ENCODE data around the gene DYNC2H1.

DYNC2H1 gene

GRCh38 chr11:103480421-103480820, 371.2 kb downstream of the DYNC2H1 start:
- DNase-seq = no peak

DNA sequence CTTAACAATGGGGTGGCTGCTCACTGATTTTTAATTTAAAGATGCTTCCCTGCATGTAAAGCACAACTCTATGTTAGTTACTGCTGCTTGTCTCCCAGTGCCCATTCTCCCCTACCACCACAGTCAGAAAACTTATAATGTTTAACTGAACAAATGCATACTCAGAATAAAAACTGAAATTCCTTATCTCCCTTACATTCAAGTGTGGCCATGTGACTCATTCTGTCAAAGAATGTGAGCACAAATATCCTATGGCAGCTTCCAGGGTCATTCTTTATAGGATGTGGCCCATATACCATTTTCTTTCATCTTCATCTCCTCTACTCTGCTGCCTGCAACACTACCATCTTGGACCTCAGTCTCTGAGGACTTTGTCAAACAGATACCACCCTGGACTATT, 374.8 kb downstream of the DYNC2H1 start:
- no peak for DNase-seq

DNA sequence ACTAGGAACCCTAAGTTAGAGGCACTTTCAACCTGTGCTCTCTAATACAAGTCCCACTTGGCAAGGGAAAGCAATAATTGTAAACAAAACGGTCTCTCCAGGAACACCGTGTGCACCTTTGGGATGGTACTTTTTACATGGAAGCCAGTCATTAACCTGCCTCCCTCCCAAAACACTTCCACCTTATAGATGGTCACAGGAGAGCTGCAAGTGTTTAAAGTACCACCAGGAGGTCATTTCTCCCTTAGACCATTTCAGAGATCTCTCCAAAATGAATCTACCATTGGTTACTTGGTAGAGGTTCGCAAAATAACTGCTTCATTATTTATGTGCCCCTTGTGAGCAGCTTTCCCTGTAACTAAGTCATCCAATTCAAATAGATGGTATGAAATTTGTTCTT, 375.3 kb downstream of the DYNC2H1 start:
- DNase-seq = no peak

DNA sequence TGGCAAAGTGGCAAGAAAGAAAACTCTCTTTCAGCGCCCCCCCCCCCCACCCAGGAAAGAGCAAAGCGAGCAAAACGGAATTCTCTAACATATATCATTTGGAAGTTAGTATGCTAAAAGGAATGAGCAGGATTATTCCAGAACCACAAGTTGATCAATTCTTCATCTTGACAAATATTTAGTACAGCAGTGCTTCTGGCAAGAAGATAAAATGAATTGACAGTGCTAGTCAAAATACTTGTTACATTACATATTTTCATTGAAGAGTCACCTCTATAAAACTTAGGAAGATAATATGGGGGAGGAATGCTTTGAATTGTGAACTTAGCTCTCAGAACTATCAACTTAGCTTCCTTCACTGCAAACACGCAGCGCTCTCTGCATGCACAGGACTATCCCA, 377.4 kb downstream of the DYNC2H1 start:
- DNase-seq = no peak

GRCh38 chr11:103487113-103487512, 377.9 kb downstream of the DYNC2H1 start:
- DNase-seq = no peak

DNA sequence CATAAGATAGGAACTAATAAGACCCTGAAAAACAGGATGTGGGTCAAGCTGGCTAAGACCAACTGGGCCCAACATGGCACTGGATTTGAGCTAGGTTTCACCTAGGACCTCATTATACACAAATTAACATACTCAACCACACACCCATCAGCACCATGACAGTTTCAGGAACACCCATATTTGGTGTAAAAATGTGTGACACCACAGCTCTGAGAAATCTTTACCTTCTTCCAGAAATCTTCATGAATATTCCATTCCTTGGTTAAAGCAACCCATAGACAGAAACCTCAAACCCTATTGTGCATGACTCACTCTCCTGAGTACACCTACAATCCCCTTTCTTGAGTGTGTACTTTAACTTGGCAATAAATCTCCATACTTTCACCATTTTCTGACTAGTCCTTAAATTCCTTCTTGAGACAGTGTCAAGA, 378.8 kb downstream of the DYNC2H1 start:
- DNase-seq = no peak

GRCh38 chr11:103488579-103488978, 379.4 kb downstream of the DYNC2H1 start:
- no peak for DNase-seq

DNA sequence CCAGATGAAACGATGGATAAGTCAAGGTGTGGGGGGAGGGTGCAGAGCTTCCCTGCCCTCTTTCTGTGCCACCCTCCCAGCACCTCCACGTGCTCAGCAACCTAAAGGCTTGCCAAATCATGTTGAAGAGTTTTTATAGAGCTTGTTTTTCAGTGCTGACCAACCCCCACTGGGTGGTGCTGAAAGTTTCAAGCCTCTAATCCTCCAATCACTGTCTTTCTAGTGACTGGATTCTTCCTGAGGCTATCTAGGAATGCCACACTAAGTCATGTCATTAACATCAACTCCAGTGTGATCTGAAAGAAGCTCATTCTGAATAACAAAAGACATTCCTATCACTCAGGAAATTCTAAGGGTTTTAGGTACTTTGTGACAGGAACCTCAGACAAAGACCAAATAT, 382.6 kb downstream of the DYNC2H1 start:
- no peak for DNase-seq

GRCh38 chr11:103494491-103494890, 385.3 kb downstream of the DYNC2H1 start:
- DNase-seq = no peak

DNA sequence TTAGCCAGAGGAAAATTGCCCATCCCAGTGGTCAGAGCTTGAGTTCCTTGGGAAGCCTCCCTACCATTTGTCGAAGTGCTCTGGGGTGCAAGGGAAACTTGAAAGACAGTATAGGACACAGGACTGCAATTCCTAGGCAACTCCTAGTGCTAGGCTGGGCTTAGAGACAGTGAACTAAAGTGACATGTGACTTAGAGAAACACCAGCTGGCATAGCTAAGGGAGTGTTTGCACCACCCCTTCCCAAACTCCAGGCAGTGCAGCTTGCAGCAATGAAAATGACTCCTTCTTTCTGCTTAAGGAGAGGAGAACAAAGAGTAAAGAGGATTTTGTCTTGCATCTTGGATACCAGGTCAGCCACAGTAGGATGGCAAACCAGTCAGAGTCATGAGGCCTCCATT, 388.0 kb downstream of the DYNC2H1 start:
- no peak for DNase-seq

- DNase-seq = no peak
These were observed 390.6 kb downstream of the DYNC2H1 start for GRCh38 chr11:103499710-103500340.

DNA sequence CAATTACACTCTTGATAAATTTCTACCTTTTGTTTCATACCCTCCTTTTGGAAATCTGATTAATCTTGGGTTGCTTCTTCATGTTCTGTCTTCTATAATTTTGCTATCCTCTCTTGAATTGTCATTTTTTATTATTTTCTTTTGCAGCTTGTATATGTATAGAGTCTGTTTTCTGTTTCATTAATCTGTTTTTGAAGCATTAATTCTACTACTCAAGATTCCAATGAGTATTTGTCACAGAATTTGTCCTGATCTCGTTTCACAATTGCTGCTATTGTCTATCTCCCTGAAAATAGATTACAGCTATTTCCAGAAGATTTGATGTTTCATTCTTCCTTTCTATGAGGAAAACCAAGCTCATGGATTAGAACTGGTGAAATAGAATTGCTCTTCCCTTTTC, 406.1 kb downstream of the DYNC2H1 start:
- DNase-seq = no peak

- DNase-seq = no peak
These were observed 411.6 kb downstream of the DYNC2H1 start for GRCh38 chr11:103520792-103521191.

- no peak for DNase-seq
These were observed 415.8 kb downstream of the DYNC2H1 start for GRCh38 chr11:103525069-103525468.

DNA sequence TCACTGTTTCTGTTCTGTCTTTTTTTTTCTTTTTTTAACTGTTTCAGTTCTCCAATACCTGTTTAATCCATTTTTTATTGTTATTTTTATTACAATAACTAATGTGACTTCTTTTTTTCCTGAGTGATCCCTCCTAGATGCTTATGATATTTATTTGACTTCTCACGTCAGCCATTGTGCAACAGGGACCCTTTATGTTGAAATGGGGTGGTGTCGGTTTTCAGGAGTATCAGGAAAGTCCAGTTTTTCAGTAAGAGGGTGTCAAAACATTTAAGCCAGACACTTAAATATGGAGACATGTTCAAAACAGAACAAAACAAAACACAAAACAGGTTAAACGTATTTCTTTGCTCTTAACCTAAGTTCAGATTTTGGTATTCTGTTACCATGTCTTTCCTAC, 418.8 kb downstream of the DYNC2H1 start:
- no peak for DNase-seq

- no peak for DNase-seq
These were observed 419.4 kb downstream of the DYNC2H1 start for GRCh38 chr11:103528596-103528995.

DNA sequence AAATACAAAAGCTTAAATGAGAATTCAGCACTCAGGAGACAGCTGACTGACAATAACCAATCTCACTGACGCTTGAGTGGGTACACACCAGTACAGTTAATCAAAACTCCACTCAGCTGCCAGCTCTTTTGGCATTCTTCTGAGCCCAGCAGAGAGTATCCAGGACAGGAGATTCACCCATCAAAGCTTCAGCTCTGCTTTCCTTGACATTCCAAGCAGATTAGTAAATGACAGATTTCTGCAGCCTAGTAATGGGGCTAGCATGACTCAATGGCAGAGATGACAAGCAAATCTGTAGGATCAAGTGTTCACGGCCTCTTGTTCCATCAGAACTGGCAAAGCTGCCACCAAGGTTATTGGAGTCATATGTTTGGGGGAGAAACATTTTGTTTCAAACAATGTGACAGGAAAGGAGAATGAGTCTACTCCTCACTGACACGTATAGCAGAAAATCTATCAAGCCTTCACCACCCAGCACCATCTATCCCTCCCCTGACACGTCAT, 420.0 kb downstream of the DYNC2H1 start:
- DNase-seq = no peak
